D341Med (cell line): ENCODE results near the gene SHISA5.

Source experiments
- DNase-seq: peaks from one replicate; pipeline ENCODE4 v3.0.0; 2012; ENCODE audit warnings: low spot score

SHISA5 gene

DNA sequence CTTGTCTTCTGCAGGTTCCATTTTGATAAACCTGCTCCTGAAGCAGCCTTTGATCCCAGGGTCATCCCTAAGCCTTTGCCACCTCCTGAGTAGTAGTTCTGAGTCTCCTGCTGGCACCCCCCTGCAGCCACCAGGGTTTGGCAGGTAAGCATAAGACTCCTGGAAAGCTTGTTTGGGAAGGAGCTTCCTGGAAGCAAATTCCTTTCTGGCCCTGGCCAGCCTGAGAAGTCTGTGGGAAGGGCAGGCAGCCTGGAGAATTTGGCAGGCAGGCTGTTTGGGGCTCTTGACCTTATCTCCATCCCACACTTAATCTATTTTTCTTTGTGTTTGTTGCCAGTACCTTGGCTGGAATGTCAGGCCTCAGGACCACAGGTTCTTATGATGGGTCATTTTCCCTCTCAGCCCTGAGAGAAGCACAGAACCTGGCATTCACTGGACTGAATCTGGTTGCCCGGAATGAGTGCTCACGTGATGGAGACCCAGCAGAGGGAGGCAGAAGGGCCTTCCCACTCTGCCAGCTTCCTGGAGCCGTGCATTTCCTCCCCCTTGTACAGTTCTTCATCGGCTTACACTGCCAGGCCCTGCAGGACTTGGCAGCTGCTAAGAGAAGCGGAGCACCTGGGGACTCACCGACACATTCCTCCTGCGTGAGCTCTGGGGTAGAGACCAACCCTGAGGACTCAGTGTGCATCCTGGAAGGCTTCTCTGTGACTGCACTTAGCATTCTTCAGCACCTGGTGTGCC is 44.0 kb downstream of the SHISA5 start:
- no peak for DNase-seq

DNA sequence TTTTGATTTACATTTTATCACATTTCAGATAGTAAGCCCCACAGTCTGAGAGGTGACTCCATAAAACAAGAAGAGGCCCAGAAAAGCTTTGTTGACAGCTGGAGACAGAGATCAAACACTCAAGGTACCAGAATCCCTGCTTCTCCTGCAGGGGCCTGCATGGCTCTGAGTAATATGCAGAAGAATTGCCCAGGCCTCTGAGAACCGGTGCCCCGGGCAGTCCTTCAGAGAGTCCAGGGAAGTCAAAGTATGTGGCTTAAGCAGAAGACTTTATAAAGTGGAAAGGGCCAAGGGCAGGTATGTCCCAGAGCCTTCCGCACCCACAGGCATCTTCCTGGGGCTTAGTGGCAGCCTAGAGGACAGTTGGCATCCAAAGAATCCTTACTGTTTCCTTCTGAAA is 44.6 kb downstream of the SHISA5 start:
- DNase-seq: no peak

DNA sequence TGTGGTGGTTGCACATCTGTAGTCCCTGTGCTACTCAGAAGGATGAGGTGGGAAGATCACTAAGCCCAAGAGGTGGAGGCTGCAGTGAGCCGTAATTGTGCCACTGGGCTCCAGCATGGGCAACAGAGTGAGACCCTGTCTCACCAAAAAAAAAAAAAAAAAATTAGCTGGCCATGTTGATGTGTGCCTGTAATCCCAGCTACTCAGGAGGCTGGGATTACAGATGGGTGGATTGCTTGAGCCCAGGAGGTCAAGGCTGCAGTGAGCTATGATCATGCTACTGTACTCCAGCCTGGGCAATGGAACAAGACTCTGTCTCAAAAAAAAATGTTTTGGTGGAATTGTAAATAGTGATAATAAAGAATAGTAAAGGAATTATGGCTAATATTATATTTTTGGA is 47.5 kb downstream of the SHISA5 start:
- no peak for DNase-seq

DNA sequence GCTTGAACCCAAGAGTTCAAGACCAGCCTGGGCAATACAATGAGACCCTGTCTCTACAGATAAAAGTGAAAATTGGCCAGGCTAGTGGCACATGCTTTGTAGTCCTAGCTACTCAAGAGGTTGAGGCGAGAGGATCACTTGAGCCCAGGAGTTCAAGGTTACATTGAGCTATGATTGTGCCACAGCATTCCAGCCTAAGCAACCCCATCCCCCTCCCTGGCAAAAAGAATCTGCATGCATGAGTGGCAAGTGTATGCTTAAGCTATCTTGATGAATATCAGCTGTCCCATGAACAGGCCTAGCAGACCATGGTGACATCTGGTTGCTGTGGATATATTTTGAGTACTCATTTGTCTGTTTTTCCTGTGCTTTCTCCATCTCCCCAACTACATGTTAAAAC is 52.7 kb downstream of the SHISA5 start:
- no peak for DNase-seq

DNA sequence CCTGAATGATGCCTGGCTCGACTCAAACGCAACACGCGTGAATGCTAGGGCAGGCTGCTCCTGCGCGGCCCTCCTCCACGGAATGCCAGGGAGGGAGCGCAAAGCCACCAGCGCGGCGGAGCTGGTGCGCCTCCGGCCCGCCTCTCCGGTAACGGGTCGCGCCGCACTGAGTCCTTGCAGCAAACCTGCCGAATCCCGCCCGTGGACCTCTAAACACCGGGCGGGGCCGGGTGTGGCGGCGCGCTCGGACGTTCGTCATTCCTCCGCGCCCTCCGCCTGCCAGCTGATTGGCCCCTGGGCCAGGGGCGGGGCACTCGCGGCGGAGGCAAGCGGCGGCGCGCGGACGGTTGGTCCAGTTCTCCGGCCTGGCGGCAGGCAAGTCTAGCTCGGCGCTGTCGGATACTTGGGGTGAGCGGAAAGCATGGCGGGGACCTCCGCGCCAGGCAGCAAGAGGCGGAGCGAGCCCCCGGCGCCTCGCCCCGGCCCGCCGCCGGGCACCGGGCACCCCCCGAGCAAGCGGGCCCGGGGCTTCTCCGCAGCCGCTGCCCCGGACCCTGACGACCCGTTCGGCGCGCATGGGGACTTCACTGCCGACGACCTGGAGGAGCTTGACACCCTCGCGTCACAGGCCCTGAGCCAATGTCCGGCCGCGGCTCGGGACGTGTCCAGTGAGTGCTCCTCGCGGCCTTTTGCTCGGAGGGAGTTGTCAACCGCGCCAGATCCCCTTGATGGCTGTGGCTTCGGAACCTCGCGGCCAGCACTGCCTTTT is 57.4 kb downstream of the SHISA5 start, which contains the start of gene ATRIP:
Gene ATRIP (plus strand): TSS at position 313 of the 769 bp plus-strand sequence. CDS start 109 bp downstream, at position 422.
- DNase-seq: peak; percentile 98

DNA sequence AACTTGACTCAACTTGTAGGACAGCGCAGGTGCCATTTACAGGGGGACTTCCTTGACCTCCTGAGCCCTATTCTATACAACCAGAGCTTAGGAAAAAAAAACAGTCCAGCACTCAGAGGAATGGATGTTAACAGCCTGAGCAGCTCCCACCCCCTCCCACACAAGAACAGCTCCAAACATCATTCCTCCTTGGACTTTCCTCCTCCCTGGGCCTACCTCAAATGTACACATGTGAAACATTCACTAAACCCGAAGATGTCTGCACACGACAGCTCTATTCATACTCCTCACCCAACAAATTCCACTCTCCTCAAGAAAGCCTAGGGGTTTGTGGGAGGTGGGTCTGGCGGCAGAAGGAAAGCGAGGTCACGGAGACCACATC is 57.9 kb downstream of the SHISA5 start:
- no peak for DNase-seq

DNA sequence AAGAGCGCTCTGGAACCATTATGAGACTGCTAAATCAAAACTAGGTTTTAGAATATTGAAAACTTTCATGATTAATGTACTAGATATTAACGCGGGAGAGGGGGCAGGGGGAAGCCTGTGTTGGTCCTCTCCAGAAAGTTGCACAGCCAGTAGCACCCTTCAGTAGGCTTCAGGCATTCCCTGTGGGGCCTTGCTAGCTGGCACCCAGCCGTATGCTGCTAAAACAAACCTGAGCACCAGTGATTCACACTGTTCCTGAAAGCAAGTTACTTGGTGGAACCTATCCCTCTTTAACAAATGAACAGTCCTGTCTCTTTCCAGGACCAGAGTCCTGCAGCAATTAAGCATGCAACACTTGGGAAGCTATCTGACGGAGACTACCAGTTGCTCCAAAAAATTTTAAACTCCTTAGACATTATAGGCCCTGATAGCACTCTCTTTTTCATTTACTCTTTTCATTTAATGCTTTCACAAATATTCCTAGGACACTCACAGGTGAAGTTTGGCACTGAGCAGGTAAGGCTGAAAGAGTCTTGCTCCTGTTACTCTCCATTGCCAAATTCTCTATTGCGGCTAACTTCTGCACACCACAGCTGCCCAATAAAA is 58.6 kb downstream of the SHISA5 start:
- DNase-seq: no peak

DNA sequence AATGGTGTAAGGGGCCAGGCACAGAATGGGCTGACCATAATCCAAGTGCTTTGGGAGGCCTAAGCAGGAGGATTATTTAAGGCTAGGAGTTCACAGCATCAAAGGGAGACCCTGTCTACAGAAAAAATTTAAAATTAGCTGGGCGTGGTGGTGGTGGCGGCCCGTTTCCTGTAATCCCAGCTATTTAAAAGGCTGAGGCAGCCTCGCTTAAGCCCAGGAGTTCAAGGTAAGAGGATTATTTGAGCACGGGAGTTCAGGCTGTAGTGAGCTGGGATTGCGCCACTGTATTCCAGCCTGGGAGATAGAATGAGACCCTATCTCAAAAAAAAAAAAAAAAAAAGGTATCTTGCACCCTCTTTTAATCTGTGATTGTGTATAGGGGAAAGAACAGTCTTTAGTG is 62.0 kb downstream of the SHISA5 start:
- DNase-seq: no peak

DNA sequence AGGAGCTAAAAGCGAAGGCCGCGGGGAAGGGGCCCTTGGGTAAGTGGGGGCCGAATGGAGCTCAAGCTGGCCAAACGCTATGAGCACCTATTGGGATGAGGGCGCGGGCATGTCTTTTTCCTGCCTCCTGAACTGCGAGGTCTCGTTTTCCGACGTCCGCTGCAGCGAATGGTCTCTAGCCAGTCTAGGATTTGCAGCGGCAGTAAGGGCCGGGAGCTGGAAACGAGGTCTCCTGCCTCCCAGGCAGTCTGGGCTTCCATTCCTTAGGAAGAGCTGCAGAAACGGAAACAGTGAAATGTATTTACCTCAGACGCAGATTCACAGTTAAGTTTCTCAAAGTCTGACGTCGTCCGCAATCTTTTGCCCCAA is 63.4 kb downstream of the SHISA5 start:
- DNase-seq: no peak

DNA sequence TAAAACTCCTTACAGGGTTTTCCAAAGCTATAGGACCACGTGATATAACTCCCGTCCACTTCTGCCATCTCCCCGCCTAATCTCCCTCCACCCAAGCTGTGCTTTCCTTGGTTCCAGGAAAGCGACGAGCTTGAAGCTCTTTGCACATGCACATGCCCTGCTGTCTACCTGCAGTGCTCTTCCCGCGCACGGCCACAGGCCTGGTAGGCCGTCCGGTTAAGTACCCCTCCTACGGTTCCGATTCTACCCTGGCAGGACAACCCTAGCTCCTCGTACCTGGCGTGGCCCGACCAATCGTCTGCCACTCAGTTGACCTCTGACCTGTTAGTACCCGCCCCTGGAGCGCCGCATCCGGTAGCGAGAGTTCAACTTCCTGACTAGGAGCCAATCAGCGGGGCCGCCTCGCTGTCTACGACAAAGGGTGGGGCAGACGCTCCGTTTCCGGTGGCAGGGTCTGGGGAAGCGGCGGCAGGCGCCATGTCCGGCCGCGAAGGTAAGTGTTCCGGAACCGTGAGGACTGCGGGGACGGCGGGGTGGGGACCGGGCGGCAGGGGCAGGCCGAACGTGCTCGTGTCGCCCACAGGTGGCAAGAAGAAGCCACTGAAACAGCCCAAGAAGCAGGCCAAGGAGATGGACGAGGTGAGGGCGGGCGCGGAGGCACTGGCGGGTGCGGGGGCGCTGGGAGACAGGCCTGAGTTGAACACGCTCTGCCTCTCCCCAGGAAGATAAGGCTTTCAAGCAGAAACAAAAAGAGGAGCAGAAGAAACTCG is 64.0 kb downstream of the SHISA5 start, which contains the start of the genes CCDC51 and TMA7:
Gene CCDC51 (minus strand): TSS at position 300 of the 770 bp plus-strand sequence. CDS start 4,991 bp downstream, outside the sequence.
Gene TMA7 (plus strand): TSS at position 438 of the 770 bp plus-strand sequence. CDS start 40 bp downstream, at position 478.
- peak; percentile 96 for DNase-seq

DNA sequence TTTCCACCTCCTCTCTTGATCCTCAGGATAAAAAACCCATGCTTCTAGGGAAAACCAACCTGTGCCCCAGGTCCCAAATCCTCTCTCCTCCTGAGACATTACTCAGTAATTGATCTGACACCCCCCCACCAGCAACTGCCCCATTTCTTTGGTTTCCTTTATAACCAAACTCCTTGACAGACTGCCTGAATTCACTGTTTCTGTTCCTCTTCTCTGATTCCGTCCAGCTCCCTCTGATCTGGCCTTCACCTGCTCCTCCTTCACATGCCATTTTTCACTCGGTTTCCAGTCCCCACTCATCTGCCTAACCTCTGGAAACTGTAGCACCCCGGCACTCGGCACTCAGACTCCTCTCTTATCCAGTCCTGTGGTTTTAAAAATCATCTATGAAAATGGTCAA is 66.2 kb downstream of the SHISA5 start:
- no peak for DNase-seq

DNA sequence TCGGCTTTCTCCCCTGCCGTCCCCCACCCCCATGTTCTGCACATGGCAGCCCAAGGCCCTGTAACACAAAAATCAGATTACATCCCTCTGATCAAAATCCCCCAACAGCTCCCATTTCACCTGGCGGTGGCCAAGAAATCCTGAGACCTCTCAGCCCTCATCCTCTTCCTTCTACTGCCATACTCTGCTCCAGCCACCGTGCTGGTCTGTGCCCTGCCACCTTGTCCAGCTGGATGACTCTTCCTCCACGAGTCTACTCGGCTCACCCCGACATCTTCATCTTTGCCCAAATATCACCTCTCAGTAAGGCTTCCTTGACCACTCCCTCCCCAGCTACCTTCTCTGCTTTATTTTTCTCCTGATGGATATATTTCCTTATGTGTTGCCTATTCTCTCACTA is 67.1 kb downstream of the SHISA5 start:
- no peak for DNase-seq

DNA sequence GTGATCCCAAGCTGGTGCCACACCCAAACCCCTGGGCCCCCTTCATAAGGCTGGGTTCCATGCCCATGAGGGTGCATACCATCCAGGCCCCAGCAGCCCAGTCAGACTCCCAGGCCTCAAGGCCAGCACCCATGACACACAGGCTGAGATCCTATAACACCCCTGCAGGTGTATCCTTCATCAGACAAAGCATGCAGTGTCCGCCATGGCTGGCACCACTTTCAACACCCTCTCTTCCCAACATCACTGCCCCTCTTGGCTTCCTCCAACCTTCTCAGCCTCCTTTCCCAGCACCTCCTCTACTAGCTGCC is 67.5 kb downstream of the SHISA5 start:
- DNase-seq: no peak

DNA sequence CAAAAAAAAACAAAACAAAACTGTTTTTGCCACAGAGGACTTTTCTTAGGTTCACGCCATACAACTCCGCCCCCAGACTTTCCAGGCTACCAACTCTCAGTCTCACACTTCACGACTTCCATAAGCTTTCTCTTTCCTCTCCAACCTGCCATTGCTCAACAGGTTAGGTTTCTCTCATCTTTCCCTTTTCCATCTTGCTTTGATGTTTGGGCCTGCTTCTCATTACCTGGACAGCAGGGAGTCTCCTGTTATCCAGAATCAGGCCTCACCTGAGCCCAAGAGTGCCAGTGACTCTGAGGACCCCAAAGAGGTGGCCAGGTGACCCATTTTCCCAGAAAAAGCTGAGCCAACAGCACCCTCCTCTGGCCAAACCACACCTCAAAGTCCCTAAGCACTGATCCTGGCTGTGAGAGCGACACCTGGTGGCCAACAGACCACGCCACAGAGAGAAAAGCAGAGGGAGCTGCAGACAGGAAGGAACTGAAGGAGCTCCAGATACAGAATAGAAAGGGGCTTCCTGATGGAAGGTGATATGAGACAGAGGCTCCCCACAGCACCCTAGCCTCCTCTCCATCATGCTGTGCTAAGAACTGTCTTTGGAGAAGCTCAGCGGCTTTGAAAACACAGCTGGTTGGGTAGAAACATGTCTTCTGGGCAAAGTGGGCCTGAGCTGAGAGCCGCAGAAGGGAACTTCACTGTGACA is 68.0 kb downstream of the SHISA5 start:
- peak; percentile 85 for DNase-seq

DNA sequence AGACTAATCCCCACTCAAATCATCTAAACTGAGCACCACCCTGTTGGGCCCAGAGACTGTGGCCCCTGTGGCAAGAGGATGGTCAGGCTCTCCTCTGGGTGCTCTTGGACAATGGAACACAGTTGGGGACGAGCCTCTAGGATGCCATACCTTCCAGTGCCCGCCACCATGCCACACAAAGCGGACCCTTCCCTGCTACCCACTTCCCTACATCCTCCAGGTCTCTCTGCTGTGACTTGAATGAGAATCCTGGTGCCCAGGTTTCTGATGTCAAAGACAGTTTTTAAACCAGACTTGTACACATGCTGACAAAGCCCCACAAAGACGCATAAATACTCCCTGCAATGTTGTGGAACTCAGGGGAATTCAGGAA is 68.8 kb downstream of the SHISA5 start:
- DNase-seq: no peak

DNA sequence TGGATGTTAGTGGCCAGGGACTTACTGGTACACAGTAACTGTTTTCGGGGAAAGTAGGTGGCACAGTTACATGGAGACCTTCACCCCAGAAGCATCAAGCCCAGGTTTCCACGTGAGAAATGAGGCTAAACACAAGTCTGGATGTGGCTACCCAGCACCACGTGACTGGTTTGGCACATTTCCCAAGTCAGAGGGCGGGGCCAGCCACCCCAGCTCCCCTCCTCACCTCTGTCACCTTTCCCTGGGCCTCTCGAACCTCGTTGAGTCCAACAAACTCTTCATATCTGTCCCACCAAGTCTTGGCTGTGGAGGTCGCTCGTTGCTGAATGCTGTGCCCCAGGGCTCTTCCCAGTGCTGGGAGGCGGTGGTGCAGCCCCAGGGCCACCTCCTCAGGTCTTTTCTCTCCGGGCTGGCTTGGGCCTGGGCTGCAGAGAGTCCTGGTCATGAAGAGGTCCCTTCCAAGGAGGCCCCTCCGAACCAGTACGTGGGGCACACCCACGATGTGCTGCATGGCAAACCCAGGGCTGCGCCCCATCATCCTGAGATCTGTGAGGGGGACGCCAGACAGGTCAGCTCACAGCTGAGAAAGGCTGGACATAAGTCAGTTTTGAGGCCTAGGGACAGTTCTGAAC is 69.3 kb downstream of the SHISA5 start:
- DNase-seq: no peak

DNA sequence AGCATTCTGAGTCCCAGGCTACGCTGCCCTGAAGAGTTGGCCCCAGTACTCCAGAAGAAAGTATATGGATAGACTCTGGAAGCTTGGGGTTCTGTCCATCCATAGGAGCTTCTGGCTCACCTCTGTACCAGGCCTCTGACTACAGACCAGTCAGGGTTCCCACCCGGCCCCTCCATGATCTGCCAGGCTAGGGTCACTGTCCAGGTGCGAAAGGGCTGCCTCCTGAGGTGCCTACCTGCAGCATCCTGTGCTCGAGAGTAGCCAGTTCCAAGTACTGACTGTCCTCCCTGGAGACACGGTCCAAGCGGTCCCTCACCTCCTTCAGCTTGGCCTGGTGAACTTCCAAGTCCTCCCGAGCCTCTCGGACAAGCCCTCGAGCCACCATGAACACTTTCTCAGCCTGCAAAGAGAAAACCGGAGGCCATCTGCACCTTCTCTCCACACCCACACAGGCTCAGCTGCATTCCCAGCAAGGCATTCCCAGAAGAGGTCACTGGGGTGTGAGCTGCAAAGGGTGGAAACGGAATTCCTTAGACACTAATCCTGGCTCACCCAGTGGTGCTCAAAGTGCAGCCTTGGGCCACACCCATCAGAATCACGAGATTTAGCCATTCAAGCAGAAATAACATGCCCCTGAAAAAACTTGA is 70.4 kb downstream of the SHISA5 start:
- no peak for DNase-seq

DNA sequence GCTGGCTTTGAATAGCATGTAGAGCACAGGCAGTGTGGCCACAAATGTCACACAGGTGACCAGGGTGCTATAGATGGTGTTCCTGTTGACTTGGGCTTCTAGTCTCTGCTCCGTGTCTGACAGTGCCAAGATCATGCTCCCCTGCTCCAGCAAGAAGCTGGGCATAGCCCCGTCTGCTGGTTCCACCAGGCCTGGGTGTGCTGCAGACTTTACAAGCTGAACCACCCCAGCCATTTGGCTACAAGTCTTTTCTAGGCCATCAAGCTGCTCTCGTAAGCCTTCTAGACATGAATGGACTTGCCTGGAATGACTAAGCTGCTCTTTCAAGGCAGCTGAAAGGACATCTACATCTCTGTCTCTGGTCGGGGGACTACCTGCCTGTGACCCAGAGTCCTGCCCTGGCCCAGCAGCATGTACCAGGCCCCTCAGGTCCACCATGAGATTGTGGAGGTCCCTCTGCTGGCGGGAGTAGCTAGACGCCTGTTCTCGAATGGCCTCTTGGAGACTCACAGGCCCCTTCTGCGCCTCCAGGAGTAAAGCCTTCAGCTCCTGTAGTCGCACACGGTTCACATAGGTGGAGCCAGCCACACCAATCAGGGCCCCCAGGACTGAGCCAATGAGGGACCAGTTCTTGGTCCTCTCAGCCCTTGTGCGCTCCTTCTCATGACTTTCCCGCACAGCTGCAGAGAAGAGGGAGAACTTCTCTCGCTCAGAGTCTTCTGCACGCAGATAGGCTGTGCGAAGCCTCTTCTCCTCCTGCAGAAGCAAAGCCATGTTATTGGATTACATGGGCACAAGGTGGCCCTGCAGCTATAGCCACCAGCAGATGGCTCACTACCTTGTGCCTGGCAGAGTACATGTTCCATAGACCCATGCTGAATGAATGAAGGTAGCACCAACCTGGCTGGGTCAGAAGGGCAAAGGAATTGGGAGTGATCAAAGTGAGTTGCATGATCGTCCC is 71.3 kb downstream of the SHISA5 start:
- no peak for DNase-seq

DNA sequence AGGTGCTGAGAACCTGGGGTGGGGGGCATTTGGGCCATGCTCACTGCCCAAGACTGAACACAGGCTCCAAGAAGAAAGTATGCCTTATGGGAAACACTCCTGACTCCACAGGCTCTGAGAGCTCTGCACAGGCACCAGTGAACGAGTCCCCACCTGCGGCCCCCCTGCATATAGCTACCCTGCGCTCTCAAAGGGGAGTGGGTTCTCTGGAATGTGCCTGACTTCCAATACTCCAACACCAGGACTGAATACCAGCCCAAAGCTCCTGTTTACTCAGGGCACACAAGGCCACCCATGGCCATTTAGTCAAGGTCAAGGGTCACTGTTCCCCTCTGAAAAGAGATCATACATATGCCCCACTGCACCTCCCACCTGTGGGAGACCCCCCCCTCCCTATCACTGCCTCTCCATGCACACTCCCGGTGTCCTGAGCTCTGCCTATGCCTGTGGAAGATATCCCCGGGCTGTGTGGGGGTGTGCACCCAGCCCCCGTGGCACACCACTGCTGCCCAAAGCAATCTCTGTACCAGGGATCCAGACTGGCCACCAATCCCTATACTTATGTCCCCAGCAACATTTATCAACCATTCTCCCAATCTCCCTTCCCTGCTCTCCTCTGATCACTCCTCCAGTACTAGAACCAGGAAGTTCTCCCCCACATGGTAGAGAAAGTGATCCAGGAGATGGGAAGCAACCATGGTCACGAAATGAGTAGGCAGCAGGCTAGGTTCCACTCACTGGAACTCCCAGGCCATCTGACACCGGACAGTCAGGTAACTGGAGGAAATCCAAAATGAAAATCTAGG is 72.5 kb downstream of the SHISA5 start:
- no peak for DNase-seq
